ENCODE measurements around the gene AQP5.

GRCh38 chr12:49916129-49916919, 45.3 kb upstream of the AQP5 start:
- TF ChIP-seq, protein P1, sequence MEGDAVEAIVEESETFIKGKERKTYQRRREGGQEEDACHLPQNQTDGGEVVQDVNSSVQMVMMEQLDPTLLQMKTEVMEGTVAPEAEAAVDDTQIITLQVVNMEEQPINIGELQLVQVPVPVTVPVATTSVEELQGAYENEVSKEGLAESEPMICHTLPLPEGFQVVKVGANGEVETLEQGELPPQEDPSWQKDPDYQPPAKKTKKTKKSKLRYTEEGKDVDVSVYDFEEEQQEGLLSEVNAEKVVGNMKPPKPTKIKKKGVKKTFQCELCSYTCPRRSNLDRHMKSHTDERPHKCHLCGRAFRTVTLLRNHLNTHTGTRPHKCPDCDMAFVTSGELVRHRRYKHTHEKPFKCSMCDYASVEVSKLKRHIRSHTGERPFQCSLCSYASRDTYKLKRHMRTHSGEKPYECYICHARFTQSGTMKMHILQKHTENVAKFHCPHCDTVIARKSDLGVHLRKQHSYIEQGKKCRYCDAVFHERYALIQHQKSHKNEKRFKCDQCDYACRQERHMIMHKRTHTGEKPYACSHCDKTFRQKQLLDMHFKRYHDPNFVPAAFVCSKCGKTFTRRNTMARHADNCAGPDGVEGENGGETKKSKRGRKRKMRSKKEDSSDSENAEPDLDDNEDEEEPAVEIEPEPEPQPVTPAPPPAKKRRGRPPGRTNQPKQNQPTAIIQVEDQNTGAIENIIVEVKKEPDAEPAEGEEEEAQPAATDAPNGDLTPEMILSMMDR (IDR thresholded peaks at IDR 0.05; ENCODE audit: low read depth, low read length) = no peak
- TF ChIP-seq POLR2A (IDR thresholded peaks at IDR 0.05; ENCODE audit: extremely low read depth, insufficient read length) = no peak
